Measurements from ENCODE around the gene PIP4K2A.

The PIP4K2A gene

GRCh38 chr10:22618078-22618785 lies 96.1 kb downstream of the PIP4K2A start:
- H3K4me3 ChIP-seq (ENCODE audit: low read length): no peak overlapping the region
- H3K4me1 ChIP-seq (ENCODE audit: insufficient read depth, low read length): peaks cover 64% of the 10 kb centered on the region
- H3K36me3 ChIP-seq (ENCODE audit: insufficient read depth, low read length): no peaks in the 10 kb centered on the region
- H3K9ac ChIP-seq (ENCODE audit: low read depth, low read length): no peak overlapping the region
- no peaks in the 10 kb centered on the region for H3K9me3 ChIP-seq (ENCODE audit: insufficient read depth, low read depth, low read length)
- H3K27ac ChIP-seq (ENCODE audit: low read depth, low read length): no peak overlapping the region
- 84% methylated on average over 4 of the region's 4 CpGs for WGBS
- no peaks in the 10 kb centered on the region for H3K27me3 ChIP-seq (ENCODE audit: insufficient read depth, low read length)

GRCh38 chr10:22617516-22617915 lies 96.9 kb downstream of the PIP4K2A start:
- Histone ChIP-seq H3K9ac (ENCODE audit: low read depth, low read length) (no peak overlapping the region), H3K27me3 (ENCODE audit: insufficient read depth, low read length) (no peaks in the 10 kb centered on the region), H3K4me3 (ENCODE audit: low read length) (no peak overlapping the region), H3K36me3 (ENCODE audit: insufficient read depth, low read length) (no peaks in the 10 kb centered on the region), H3K27ac (ENCODE audit: low read depth, low read length) (no peak overlapping the region; the same call in 1 of the 2 replicates), H3K9me3 (ENCODE audit: insufficient read depth, low read depth, low read length) (no peaks in the 10 kb centered on the region), H3K4me1 (ENCODE audit: insufficient read depth, low read length) (peaks cover 64% of the 10 kb centered on the region)
- 60% methylated on average over 2 of the region's 3 CpGs for WGBS

DNA sequence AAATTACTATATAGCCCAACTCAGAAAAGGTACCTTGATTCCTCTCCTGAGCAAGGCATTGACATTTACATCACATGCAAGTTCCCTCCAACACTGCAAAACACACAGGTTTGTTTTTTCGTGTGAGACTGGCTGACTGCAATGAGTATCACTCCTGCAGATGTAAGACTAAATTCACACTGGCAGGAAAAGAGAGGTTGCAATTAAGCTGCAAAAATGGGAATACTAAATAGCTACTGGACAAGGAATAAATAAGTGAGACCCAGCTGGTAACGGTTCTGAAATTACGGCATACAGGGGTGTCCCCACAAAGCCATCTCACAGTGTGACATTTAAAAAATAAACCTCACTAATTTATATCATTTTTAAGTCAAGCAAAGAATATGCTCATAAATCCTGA lies 97.3 kb downstream of the PIP4K2A start:
- WGBS: 83% methylated on average over 3 of the region's 3 CpGs
- Histone ChIP-seq H3K27me3 (ENCODE audit: insufficient read depth, low read length) (no peaks in the 10 kb centered on the region), H3K4me3 (ENCODE audit: low read length) (no peak overlapping the region), H3K36me3 (ENCODE audit: insufficient read depth, low read length) (no peaks in the 10 kb centered on the region), H3K9ac (ENCODE audit: low read depth, low read length) (no peak overlapping the region), H3K27ac (ENCODE audit: low read depth, low read length) (0 out of 2 replicates have a peak overlapping the region, but pooled peaks have one; percentile 20), H3K4me1 (ENCODE audit: insufficient read depth, low read length) (peaks cover 64% of the 10 kb centered on the region), H3K9me3 (ENCODE audit: insufficient read depth, low read depth, low read length) (no peaks in the 10 kb centered on the region)

DNA sequence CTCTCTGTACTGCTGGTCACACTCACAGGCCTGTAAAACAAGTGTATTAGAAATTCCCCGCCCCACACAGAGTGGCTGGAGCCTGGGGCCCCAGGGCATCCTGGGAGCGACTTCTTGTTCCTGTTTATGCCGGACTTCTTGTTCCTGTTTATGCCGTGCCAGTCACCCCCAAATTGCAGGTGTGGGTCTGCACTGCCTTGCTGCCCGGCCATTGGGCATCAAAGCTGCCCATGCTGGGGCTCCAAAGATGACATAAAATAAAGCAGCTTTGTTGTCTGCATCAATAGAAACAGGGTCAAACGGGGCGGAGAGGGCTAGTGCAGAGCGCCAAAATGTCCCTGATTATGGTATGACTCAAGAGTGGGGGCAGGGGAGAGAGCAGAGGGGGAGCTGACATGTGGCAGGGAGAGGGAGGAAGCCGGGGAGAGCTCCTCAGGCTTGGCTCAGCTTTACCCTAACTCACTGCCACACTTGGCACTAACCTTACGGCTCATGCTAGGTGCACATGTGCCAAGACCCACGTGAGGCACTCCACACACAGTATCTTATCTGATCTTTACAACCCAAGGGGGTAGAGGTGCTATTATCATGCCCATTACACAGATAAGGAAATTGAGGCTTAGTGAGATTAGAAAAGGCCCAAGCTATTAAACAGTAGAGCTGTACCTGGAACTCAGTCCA lies 98.4 kb downstream of the PIP4K2A start:
- Histone ChIP-seq H3K27ac (ENCODE audit: low read depth, low read length) (no peak overlapping the region), H3K4me3 (ENCODE audit: low read length) (no peak overlapping the region), H3K9me3 (ENCODE audit: insufficient read depth, low read depth, low read length) (peaks cover under 1% of the 10 kb centered on the region; the same call in 1 of the 2 replicates), H3K9ac (ENCODE audit: low read depth, low read length) (no peak overlapping the region), H3K36me3 (ENCODE audit: insufficient read depth, low read length) (peaks cover 1% of the 10 kb centered on the region; the same call in 1 of the 2 replicates), H3K4me1 (ENCODE audit: insufficient read depth, low read length) (peaks cover 64% of the 10 kb centered on the region), H3K27me3 (ENCODE audit: insufficient read depth, low read length) (no peaks in the 10 kb centered on the region)
- 67% methylated on average over 11 of the region's 11 CpGs for WGBS

DNA sequence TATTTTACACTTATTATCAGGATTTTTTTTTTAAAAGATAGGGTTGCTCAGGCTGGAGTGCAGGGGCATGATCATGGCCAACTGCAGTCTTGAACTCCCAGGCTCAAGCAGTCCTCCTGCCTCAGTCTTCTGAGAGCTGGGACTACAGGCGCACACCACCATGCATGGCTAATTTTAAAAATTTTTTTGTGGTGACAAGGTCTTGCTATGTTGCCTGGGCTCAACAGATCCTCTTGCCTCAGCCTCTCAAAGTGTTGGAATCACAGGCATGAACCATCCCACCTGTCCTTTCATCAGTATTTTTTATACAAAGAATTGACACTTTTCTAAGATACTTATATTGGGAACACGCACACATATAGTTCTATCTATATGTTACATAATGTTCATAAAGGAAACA lies 99.3 kb downstream of the PIP4K2A start:
- Histone ChIP-seq H3K9ac (ENCODE audit: low read depth, low read length) (no peak overlapping the region), H3K4me3 (ENCODE audit: low read length) (no peak overlapping the region), H3K36me3 (ENCODE audit: insufficient read depth, low read length) (peaks cover 3% of the 10 kb centered on the region; the same call in 1 of the 2 replicates), H3K9me3 (ENCODE audit: insufficient read depth, low read depth, low read length) (peaks cover 3% of the 10 kb centered on the region; the same call in 1 of the 2 replicates), H3K27me3 (ENCODE audit: insufficient read depth, low read length) (no peaks in the 10 kb centered on the region), H3K4me1 (ENCODE audit: insufficient read depth, low read length) (peaks cover 64% of the 10 kb centered on the region), H3K27ac (ENCODE audit: low read depth, low read length) (no peak overlapping the region)
- WGBS: 100% methylated on average over 1 of the region's 2 CpGs

DNA sequence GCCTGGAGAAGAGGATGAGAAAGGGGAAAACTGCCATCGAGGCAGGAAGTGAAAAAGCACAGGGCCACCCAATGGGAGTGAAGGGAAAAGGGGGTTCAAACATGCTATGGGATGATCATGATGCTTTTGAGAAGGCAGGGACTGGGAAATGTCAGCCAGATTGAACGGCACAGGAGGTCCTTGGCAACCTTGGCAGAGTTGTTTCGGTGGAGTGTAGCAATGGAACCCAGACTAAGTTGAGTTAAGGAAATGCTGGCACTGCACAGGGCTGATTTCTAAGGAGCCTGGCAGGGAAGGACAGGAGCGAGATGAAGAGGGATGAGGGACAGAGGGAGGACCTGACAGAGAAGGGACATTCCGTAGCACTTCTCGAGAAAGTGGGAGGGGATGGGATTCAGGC lies 101.4 kb downstream of the PIP4K2A start:
- H3K36me3 ChIP-seq (ENCODE audit: insufficient read depth, low read length): peaks cover 13% of the 10 kb centered on the region
- 72% methylated on average over 6 of the region's 6 CpGs for WGBS
- peaks cover 53% of the 10 kb centered on the region for H3K4me1 ChIP-seq (ENCODE audit: insufficient read depth, low read length)
- no peak overlapping the region for H3K9ac ChIP-seq (ENCODE audit: low read depth, low read length)
- H3K4me3 ChIP-seq (ENCODE audit: low read length): no peak overlapping the region
- H3K9me3 ChIP-seq (ENCODE audit: insufficient read depth, low read depth, low read length): peaks cover 3% of the 10 kb centered on the region; the same call in 1 of the 2 replicates
- H3K27ac ChIP-seq (ENCODE audit: low read depth, low read length): no peak overlapping the region
- no peaks in the 10 kb centered on the region for H3K27me3 ChIP-seq (ENCODE audit: insufficient read depth, low read length)

DNA sequence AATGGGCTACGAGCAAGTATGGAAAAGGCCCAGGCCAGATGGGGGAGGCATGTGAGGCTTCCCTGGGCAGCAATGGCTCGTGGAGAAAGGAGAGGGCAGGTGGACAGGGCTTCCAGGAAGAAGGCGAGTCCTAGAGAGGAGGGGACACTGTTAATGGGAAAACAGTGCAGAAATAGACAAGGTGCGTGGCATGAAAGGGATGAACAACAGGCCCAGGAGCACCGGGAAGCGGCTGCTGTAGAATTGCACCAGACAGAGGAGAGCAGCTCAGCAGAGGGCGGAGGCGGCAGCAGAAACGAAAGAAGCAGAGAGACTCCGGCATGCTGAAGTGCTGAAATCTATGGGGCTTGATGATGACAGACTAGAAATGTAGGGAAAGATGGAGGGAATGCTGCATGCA lies 102.1 kb downstream of the PIP4K2A start:
- Histone ChIP-seq H3K27me3 (ENCODE audit: insufficient read depth, low read length) (no peaks in the 10 kb centered on the region), H3K9me3 (ENCODE audit: insufficient read depth, low read depth, low read length) (peaks cover 3% of the 10 kb centered on the region; the same call in 1 of the 2 replicates), H3K36me3 (ENCODE audit: insufficient read depth, low read length) (peaks cover 13% of the 10 kb centered on the region), H3K4me1 (ENCODE audit: insufficient read depth, low read length) (peaks cover 47% of the 10 kb centered on the region), H3K27ac (ENCODE audit: low read depth, low read length) (no peak overlapping the region), H3K4me3 (ENCODE audit: low read length) (no peak overlapping the region), H3K9ac (ENCODE audit: low read depth, low read length) (no peak overlapping the region)
- WGBS: 85% methylated on average over 10 of the region's 10 CpGs

DNA sequence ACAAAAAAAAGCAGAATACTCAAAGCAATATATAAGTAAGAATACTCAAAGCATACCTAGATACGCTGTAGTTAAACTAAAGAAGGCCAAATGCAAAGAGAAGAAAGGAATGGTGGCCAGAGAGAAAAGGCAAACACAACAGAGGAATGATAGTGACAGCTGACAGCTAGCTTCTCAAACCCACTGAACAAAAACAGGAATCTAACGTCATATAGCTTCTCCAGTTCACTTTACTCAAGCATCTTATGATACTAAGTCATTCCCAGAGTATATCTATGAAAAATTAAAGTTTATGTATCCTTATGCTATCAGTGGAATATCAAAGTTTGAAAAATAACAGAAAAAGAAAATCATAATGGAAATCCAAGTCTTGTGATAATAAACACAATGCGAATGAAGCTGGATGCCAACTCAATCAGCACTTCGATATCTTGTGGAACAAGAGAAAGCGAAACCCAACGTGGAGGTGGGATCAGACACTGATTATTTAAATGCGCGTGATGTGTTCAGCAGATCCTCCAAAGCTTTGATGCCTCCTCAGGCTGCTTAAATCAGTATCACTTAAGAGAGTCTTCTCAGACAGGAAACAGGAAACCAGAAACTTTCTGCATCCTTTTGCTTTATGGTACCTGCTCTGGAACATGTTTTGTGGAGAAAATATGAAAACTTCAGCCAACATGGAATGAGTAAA lies 102.8 kb downstream of the PIP4K2A start:
- H3K4me3 ChIP-seq (ENCODE audit: low read length): no peak overlapping the region
- H3K27me3 ChIP-seq (ENCODE audit: insufficient read depth, low read length): no peaks in the 10 kb centered on the region
- WGBS: 96% methylated on average over 8 of the region's 8 CpGs
- no peak overlapping the region for H3K9ac ChIP-seq (ENCODE audit: low read depth, low read length)
- peaks cover 3% of the 10 kb centered on the region; the same call in 1 of the 2 replicates for H3K9me3 ChIP-seq (ENCODE audit: insufficient read depth, low read depth, low read length)
- peaks cover 13% of the 10 kb centered on the region for H3K36me3 ChIP-seq (ENCODE audit: insufficient read depth, low read length)
- peaks cover 39% of the 10 kb centered on the region for H3K4me1 ChIP-seq (ENCODE audit: insufficient read depth, low read length)
- no peak overlapping the region for H3K27ac ChIP-seq (ENCODE audit: low read depth, low read length)

- no peak overlapping the region for H3K4me3 ChIP-seq (ENCODE audit: low read length)
- no peak overlapping the region for H3K9ac ChIP-seq (ENCODE audit: low read depth, low read length)
- peaks cover 13% of the 10 kb centered on the region for H3K36me3 ChIP-seq (ENCODE audit: insufficient read depth, low read length)
- no peaks in the 10 kb centered on the region for H3K27me3 ChIP-seq (ENCODE audit: insufficient read depth, low read length)
- WGBS: 61% methylated on average over 5 of the region's 5 CpGs
- no peak overlapping the region for H3K27ac ChIP-seq (ENCODE audit: low read depth, low read length)
- peaks cover 3% of the 10 kb centered on the region; the same call in 1 of the 2 replicates for H3K9me3 ChIP-seq (ENCODE audit: insufficient read depth, low read depth, low read length)
- H3K4me1 ChIP-seq (ENCODE audit: insufficient read depth, low read length): peaks cover 31% of the 10 kb centered on the region
Measured at GRCh38 chr10:22610610-22611009, 103.8 kb downstream of the PIP4K2A start.

DNA sequence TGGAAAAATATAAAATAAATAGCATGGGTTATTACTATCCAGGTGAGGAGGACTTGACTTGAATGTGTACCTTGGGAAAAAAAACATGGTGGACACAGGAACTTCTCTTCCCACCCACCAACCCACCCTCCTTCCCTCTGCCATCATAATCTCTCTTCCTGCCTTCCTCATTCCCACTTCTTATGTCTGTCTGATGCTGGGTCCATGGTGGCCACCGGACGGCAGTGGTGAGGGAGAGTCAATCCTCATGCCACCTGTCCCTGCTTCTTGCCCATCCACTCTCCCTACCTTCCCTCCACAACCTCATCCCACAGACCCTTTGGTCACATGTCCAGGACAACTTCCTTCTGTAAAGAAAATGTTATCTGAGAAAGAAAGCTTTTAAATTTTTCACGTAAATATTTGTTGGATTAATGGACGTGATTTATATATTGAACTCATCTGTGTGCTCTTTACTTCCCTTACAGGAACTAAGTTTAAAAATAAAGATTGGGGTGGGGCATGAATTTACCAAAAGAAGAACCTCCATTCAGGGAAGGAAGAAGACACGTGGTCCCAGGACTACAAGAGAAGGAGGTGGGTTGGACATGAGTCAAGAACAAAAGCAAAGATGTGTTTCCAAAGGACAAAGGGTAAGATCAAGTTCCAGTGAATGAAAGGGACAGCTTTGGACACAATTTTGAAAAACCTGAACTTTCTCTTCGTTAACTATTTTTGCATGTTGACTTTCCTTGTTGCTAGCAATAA lies 104.5 kb downstream of the PIP4K2A start:
- no peak overlapping the region for H3K27ac ChIP-seq (ENCODE audit: low read depth, low read length)
- 67% methylated on average over 4 of the region's 6 CpGs for WGBS
- H3K9me3 ChIP-seq (ENCODE audit: insufficient read depth, low read depth, low read length): peaks cover 3% of the 10 kb centered on the region; the same call in 1 of the 2 replicates
- no peak overlapping the region for H3K9ac ChIP-seq (ENCODE audit: low read depth, low read length)
- no peak overlapping the region for H3K4me3 ChIP-seq (ENCODE audit: low read length)
- H3K27me3 ChIP-seq (ENCODE audit: insufficient read depth, low read length): no peaks in the 10 kb centered on the region
- peaks cover 13% of the 10 kb centered on the region for H3K36me3 ChIP-seq (ENCODE audit: insufficient read depth, low read length)
- H3K4me1 ChIP-seq (ENCODE audit: insufficient read depth, low read length): peaks cover 31% of the 10 kb centered on the region
